Measurements from ENCODE around the gene C10orf143.

Gene C10orf143

DNA sequence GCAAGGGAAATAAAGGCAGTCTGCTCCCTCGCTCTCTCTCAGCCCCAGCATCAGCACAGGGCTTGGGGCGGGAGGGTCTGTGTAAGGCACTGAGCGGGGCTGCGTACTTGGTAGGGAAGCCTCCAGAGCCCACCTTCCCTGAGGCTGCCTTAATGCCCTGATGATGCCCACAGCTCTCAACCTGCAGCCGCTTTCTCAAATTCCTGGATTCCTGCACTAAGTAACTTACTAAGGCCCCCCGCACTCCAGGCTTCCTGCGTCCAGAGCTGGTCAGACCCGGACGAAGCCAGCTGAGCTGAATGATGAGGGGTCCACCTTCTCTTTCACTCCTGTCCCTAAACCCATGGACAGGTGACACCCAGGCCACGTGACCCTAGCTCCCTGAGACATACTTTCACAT is 63.3 kb downstream of the C10orf143 start:
- H3K4me3 ChIP-seq (ENCODE audit: low read depth, low read length) = no peak overlapping the region
- no peak for DNase-seq (ENCODE audit: low read depth)
- TF ChIP-seq, protein P1, sequence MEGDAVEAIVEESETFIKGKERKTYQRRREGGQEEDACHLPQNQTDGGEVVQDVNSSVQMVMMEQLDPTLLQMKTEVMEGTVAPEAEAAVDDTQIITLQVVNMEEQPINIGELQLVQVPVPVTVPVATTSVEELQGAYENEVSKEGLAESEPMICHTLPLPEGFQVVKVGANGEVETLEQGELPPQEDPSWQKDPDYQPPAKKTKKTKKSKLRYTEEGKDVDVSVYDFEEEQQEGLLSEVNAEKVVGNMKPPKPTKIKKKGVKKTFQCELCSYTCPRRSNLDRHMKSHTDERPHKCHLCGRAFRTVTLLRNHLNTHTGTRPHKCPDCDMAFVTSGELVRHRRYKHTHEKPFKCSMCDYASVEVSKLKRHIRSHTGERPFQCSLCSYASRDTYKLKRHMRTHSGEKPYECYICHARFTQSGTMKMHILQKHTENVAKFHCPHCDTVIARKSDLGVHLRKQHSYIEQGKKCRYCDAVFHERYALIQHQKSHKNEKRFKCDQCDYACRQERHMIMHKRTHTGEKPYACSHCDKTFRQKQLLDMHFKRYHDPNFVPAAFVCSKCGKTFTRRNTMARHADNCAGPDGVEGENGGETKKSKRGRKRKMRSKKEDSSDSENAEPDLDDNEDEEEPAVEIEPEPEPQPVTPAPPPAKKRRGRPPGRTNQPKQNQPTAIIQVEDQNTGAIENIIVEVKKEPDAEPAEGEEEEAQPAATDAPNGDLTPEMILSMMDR (IDR thresholded peaks at IDR 0.05; ENCODE audit: control insufficient read depth, extremely low read depth, insufficient read depth) = no peak

DNA sequence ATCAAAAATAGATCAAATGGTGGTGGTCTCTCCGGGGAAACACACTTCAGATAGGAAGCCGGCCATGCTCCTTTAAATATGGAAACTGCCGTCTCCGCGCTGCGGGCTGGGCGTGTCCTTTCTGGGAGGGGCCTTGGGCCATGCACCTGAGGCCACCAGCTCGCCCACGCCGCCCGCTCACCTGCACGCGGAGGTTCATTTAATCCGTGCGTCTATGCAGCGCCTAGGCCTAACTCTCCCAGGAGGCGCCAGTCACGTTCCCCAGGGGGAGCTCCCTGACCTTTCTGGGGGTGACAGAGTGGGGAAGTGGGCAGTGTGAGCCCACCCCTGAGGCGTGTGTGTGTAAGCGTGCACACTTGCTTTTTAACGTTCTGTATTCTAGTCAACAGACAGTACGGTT is 64.0 kb downstream of the C10orf143 start:
- TF ChIP-seq, protein P1 (IDR thresholded peaks at IDR 0.05; ENCODE audit: control insufficient read depth, extremely low read depth, insufficient read depth) = no peak
- H3K4me3 ChIP-seq (ENCODE audit: low read depth, low read length) = no peak overlapping the region
- no peak for DNase-seq (ENCODE audit: low read depth)

DNA sequence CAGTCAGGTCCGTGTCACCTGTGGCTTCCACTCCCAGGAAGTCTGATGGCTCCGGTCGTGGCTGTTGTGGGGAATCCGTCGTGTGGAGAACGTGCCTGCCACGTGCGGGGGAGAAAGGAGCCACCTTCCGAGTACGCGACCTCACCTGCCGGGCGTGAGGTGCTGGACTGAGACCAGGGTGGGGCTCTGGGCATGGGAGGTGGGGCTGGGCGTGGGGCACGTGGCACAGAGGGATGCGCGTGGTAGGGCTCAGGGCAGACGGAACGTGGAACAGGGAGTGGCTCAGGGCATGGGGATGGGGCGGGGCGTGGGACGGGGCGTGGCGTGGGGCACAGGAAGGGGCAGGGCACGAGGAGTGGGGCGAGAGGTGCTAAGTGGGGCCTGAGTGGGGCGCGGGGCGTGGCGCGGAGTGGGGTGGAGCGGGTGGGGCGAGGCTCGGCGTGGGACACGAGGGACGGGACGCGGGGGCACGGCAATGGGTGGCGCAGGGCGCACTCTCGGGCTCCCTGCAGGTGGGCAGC is 64.8 kb downstream of the C10orf143 start:
- no peak overlapping the region for H3K4me3 ChIP-seq (ENCODE audit: low read depth, low read length)
- no peak for DNase-seq (ENCODE audit: low read depth)
- TF ChIP-seq, protein P1 (IDR thresholded peaks at IDR 0.05; ENCODE audit: control insufficient read depth, extremely low read depth, insufficient read depth) = no peak

DNA sequence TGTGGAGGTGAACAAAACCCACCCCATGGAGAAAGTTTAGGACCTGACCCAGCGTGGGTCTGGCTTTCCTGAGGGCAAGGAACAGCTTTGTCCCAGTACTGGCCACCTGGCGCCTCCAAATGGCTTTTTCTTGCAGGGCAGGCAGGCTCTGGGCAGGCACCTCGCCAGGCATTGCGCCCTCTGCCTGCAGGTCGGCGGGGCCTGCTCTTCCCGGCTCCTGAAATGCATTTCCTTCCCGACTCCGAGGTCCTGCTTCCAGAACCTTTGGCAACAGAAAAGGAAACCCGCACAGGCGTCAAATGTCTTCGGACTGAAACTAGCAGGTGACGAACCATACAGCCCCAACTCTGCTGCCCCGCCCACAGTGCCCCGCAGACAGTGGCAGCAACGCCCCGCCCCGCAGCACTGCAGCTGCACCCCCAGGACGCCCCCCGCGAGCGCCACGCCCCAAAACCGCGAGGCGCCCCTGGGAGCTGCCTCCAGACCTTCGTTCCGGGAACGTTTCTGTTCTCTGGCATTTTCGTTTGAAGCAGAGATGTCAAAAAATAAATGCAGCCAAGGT is 65.5 kb downstream of the C10orf143 start:
- peak overlapping the region; percentile 13; the same call in 1 of the 2 replicates for H3K4me3 ChIP-seq (ENCODE audit: low read depth, low read length)
- TF ChIP-seq, protein P1 (IDR thresholded peaks at IDR 0.05; ENCODE audit: control insufficient read depth, extremely low read depth, insufficient read depth) = peak; percentile 89
- DNase-seq (ENCODE audit: low read depth) = peak; percentile 47

DNA sequence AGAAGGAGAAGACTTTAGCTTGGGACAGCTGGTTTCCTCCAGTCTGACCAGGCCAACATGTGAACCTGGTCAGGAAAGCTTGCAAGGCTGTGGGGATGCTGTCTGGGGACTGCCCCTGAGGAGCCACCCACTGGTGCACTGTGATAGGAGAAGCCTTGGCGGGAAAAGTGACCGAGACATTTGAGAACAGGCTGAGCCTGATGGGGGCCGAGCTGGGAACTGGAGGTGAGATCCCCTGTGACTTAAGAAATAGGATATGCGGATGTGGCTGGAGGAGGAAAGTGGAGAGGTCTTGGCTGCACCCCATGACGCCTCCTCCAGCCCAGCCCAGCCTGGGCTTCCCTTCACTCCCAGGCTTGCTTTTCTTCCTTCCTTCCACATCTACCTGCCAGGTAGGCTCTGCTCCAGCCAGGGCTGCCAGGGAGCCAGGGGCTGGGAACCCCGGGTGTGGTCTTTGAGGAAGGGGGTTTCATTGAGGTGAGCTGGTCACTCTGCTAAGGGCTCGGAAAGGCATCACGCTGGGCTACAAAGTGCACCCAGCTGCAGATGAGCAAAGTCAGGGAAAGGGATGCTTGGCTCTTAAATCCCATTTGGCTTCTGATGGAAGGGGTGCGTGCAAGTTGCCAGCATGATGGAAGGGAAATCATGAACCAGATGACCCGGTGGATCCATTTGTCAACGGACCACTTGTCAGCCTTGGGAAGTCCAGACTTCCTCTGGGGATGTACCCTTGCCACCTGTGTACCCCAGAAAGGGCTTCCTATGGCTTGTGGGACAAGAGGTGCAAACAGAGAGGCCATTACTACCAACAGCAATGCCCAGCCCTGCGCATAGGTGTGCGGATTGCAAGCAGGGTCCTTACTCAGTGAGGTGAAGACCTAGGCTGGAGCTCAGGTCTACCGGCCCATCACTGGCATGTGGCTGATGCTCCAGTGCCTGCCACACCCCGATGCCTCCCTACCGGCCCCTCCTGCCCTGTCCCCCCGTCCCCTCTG is 66.3 kb downstream of the C10orf143 start:
- no peak overlapping the region for H3K4me3 ChIP-seq (ENCODE audit: low read depth, low read length)
- TF ChIP-seq, protein P1 (IDR thresholded peaks at IDR 0.05; ENCODE audit: control insufficient read depth, extremely low read depth, insufficient read depth) = no peak
- no peak for DNase-seq (ENCODE audit: low read depth)

DNA sequence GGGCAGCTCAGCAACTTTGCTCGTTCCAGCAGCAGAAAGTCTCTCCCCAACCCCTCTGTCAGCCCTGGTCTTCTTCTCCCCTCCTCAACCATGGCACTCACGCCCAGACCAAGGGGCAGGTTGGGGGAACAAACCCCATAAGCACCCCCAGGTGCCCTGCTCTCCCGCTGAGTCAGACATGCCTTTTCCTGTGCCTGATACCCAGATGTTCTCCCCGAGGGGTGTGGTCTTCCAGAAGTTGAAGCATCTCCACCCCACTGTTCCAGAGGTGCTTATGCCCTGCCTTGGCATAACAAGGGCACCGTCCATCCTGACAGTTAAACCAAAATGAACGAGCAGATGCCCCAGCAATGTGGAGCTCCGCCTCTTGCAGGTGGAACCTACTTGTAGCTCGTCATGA is 67.1 kb downstream of the C10orf143 start:
- TF ChIP-seq, protein P1 (IDR thresholded peaks at IDR 0.05; ENCODE audit: control insufficient read depth, extremely low read depth, insufficient read depth) = no peak
- H3K4me3 ChIP-seq (ENCODE audit: low read depth, low read length) = no peak overlapping the region
- DNase-seq (ENCODE audit: low read depth) = no peak
